IMR-90 (cell line): ENCODE results near the gene POU2F1.

Experiments
- BHLHE40 ChIP-seq: fragments of 150-350 bp; IDR thresholded peaks from 2 replicates; pipeline ENCODE4 v1.6.1; 2016; ENCODE audit warnings: mild to moderate bottlenecking, low read depth, low read length
- CHD1 ChIP-seq: IDR thresholded peaks from 2 replicates; pipeline ENCODE4 v1.6.1; 2012; ENCODE audit warnings: low read depth, low read length, improper control_type of control experiment
- CTCF ChIP-seq: conservative IDR thresholded peaks from 2 replicates; pipeline ENCODE4 v1.5.1; 2012; ENCODE audit warnings: mild to moderate bottlenecking, low read depth, low read length, improper control_type of control experiment
- MAZ ChIP-seq: IDR thresholded peaks from 2 replicates; pipeline ENCODE4 v1.6.1; 2012; ENCODE audit warnings: low read depth, mild to moderate bottlenecking, low read length, improper control_type of control experiment, moderate library complexity, borderline replicate concordance
- MXI1 ChIP-seq: IDR thresholded peaks from 2 replicates; pipeline ENCODE4 v1.6.1; 2012; ENCODE audit warnings: low read depth, mild to moderate bottlenecking, low read length, moderate library complexity, borderline replicate concordance
- POLR2A ChIP-seq: IDR thresholded peaks from 2 replicates; pipeline ENCODE4 v1.6.1; 2012; ENCODE audit warnings: mild to moderate bottlenecking, low read depth, low read length

DNA sequence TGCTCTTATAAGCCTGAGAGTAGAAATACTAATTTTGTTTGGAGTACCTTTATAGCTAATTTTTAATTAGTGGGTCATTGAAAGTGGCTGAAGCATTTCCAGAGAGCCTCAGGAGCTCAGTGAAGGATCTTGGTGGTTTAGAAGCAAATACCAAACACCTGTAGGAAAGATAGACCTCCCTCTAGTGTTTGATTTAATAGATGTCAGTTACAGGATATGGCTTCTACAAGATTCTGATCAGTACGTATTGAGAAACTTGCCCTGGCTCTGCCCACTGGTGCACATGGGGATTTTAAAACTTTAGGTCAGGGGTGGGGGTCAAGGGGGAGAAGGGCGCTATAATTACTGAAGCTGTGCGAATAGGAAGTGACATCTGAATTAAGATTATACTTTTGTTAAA, 122.2 kb downstream of the POU2F1 start:
- TF ChIP-seq MAZ, result no peak
- no peak for TF ChIP-seq CHD1
- TF ChIP-seq CTCF, result no peak
- no peak for TF ChIP-seq BHLHE40
- no peak for TF ChIP-seq MXI1
- TF ChIP-seq POLR2A, result no peak
